ENCODE data around the gene ARNT2.
"Not testable (repeated sequence)": the region's sequence is repeated elsewhere in the genome, so short reads cannot be mapped to it uniquely, and the experiment has no call there.

The ARNT2 gene

GRCh38 chr15:80404057-80404760, at the start of gene ARNT2:
Gene ARNT2 (plus strand): TSS chr15:80404382. CDS start chr15:80404516, 134 bp downstream.
- no peak for DNase-seq (ENCODE audit: low read depth)

GRCh38 chr15:80367094-80367493, 37.1 kb upstream of the ARNT2 start:
- DNase-seq (ENCODE audit: low read depth): no peak

- no peak for DNase-seq (ENCODE audit: low read depth)
Measured at GRCh38 chr15:80367661-80368060, 36.5 kb upstream of the ARNT2 start.

- no peak for DNase-seq (ENCODE audit: low read depth)
Measured at GRCh38 chr15:80371924-80372323, 32.3 kb upstream of the ARNT2 start.

- no peak for DNase-seq (ENCODE audit: low read depth)
Measured at GRCh38 chr15:80374441-80374840, 29.7 kb upstream of the ARNT2 start.

- DNase-seq (ENCODE audit: low read depth): no peak
Measured at GRCh38 chr15:80375968-80376891, 28.0 kb upstream of the ARNT2 start.

- no peak for DNase-seq (ENCODE audit: low read depth)
Measured at GRCh38 chr15:80379693-80380092, 24.5 kb upstream of the ARNT2 start.

GRCh38 chr15:80380154-80380553, 24.0 kb upstream of the ARNT2 start:
- no peak for DNase-seq (ENCODE audit: low read depth)

- no peak for DNase-seq (ENCODE audit: low read depth)
Measured at GRCh38 chr15:80382285-80382684, 21.9 kb upstream of the ARNT2 start.

GRCh38 chr15:80384432-80384831, 19.8 kb upstream of the ARNT2 start:
- DNase-seq (ENCODE audit: low read depth): no peak

GRCh38 chr15:80386151-80386550, 18.0 kb upstream of the ARNT2 start:
- DNase-seq (ENCODE audit: low read depth): no peak

GRCh38 chr15:80388326-80388725, 15.9 kb upstream of the ARNT2 start:
- no peak for DNase-seq (ENCODE audit: low read depth)

GRCh38 chr15:80389370-80389769, 14.8 kb upstream of the ARNT2 start:
- no peak for DNase-seq (ENCODE audit: low read depth)

- not testable (repeated sequence) for DNase-seq (ENCODE audit: low read depth)
Measured at GRCh38 chr15:80390942-80391341, 13.2 kb upstream of the ARNT2 start.

GRCh38 chr15:80395616-80396015, 8.6 kb upstream of the ARNT2 start:
- DNase-seq (ENCODE audit: low read depth): no peak

- DNase-seq (ENCODE audit: low read depth): no peak
Measured at GRCh38 chr15:80396096-80396495, 8.1 kb upstream of the ARNT2 start.

GRCh38 chr15:80399508-80399907, 4.7 kb upstream of the ARNT2 start:
- DNase-seq (ENCODE audit: low read depth): no peak

GRCh38 chr15:80401456-80401855, 2.7 kb upstream of the ARNT2 start:
- no peak for DNase-seq (ENCODE audit: low read depth)

GRCh38 chr15:80402339-80402738, 1.8 kb upstream of the ARNT2 start:
- DNase-seq (ENCODE audit: low read depth): no peak

- DNase-seq (ENCODE audit: low read depth): no peak
Measured at GRCh38 chr15:80403712-80404056, 498 bp upstream of the ARNT2 start.

- no peak for DNase-seq (ENCODE audit: low read depth)
Measured at GRCh38 chr15:80404761-80405553, 775 bp downstream of the ARNT2 start.

- no peak for DNase-seq (ENCODE audit: low read depth)
Measured at GRCh38 chr15:80405554-80405850, 1.3 kb downstream of the ARNT2 start.

- DNase-seq (ENCODE audit: low read depth): no peak
Measured at GRCh38 chr15:80405970-80406369, 1.8 kb downstream of the ARNT2 start.

Data from fibroblast of gingiva (primary cell).